ENCODE results near the gene RGS9. TPM values are rescaled to one million over a fixed set of nuclear protein-coding genes. Genes with fewer than 3 reads are reported as not detected.

The RGS9 gene
- total RNA-seq, 1 donor from 2014 or later = 3.2 TPM

DNA sequence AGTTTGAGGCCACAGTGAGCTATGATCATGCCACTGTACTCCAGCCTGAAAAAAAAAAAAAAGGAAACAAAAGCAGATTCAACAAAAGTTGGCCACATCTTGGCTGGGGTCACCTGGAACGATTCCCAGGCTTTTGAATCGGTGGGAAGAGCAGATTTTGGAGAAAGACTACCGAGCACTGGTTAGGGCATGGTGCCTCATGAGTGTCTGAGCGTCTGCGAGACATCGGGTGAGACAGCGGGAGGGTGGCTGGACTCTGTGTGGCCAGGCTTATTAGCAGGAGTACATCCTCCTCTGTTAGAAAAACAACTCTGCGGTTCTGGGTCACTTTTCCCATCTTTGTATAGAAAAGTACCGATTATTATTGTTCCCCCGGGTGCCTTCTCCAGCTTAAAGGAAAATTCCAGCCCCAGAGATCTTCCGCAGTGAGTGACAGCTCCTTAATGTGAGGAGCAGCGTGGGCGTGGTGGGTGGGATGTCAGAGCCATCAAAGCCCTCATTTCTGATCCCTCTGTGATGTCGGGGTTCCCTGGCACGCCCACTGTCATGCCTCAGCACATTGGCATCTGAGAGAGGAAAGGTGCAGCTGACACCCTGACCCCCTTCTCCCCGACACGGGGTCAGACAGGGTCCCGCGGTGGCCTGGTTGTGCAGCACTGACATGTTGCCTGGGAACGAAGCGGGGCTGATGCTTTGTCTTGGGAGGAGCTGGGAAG, 6.9 kb downstream of the RGS9 start:
- H3K4me3 Mint-ChIP-seq = no peak overlapping the region
- H3K27ac Mint-ChIP-seq = no peak overlapping the region
- CTCF ChIA-PET = no interaction called here
- no peaks in the 10 kb centered on the region for H3K4me1 Mint-ChIP-seq
- POLR2A ChIA-PET = interaction anchor here (0.6 to 0.7 kb wide), 3 partner anchors 11 to 199 kb away, joined by 3 to 5 read pairs (median 4); no protein-coding TSS in a partner anchor
- DNase-seq (no peak), ATAC-seq (ENCODE audit: low read depth) (no peak)
- intact Hi-C loops (cut with micrococcal nuclease) = no loop called here
- H3K27me3 Mint-ChIP-seq = peaks cover 9% of the 10 kb centered on the region
- H3K9me3 Mint-ChIP-seq = no peaks in the 10 kb centered on the region
- H3K36me3 Mint-ChIP-seq (ENCODE audit: low read depth) = no peaks in the 10 kb centered on the region
- no peak for TF ChIP-seq CTCF (IDR thresholded peaks at IDR 0.05)

GRCh38 chr17:65145743-65146142, 8.6 kb downstream of the RGS9 start:
- POLR2A ChIA-PET = interaction anchor here (0.6 kb wide), 1 partner anchor 9 kb away, joined by 3 read pairs; no protein-coding TSS in a partner anchor
- no peak overlapping the region for H3K4me3 Mint-ChIP-seq
- H3K27ac Mint-ChIP-seq = no peak overlapping the region
- CTCF ChIA-PET = interaction anchor here (1.2 kb wide), 1 partner anchor 10 kb away, joined by 3 read pairs; no protein-coding TSS in a partner anchor
- H3K9me3 Mint-ChIP-seq = no peaks in the 10 kb centered on the region
- intact Hi-C loops (cut with micrococcal nuclease) = no loop called here
- ATAC-seq (ENCODE audit: low read depth) (no peak), DNase-seq (no peak)
- H3K36me3 Mint-ChIP-seq (ENCODE audit: low read depth) = no peaks in the 10 kb centered on the region
- TF ChIP-seq CTCF (IDR thresholded peaks at IDR 0.05) = no peak
- H3K4me1 Mint-ChIP-seq = no peaks in the 10 kb centered on the region
- H3K27me3 Mint-ChIP-seq = no peaks in the 10 kb centered on the region

DNA sequence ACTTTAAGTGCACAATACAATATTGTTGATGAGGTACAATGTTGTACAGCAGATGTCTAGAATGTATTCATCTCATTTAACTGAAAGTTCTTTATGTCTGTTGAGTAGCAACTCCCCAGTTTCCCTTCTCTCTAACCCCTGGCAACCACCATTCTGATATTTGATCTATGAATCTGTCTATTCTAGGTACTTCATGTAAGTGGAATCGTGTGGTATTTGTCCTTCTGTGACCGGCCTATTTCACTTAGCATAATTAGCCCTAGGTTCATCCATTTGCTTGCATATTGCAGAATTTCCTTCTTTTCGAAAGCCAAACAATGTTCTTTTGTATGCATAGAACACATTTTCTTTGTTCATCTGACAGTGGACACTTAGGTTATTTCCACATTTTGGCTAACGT, 10.8 kb downstream of the RGS9 start:
- no peaks in the 10 kb centered on the region for H3K36me3 Mint-ChIP-seq (ENCODE audit: low read depth)
- no peak for DNase-seq
- ChIA-PET POLR2A (no interaction called here), CTCF (no interaction called here)
- no peak for TF ChIP-seq CTCF (IDR thresholded peaks at IDR 0.05)
- H3K27ac Mint-ChIP-seq = no peak overlapping the region
- H3K27me3 Mint-ChIP-seq = no peaks in the 10 kb centered on the region
- no peak overlapping the region for H3K4me3 Mint-ChIP-seq
- H3K9me3 Mint-ChIP-seq = no peaks in the 10 kb centered on the region
- no peak for ATAC-seq (ENCODE audit: low read depth)
- intact Hi-C loops (cut with micrococcal nuclease) = no loop called here
- no peaks in the 10 kb centered on the region for H3K4me1 Mint-ChIP-seq

DNA sequence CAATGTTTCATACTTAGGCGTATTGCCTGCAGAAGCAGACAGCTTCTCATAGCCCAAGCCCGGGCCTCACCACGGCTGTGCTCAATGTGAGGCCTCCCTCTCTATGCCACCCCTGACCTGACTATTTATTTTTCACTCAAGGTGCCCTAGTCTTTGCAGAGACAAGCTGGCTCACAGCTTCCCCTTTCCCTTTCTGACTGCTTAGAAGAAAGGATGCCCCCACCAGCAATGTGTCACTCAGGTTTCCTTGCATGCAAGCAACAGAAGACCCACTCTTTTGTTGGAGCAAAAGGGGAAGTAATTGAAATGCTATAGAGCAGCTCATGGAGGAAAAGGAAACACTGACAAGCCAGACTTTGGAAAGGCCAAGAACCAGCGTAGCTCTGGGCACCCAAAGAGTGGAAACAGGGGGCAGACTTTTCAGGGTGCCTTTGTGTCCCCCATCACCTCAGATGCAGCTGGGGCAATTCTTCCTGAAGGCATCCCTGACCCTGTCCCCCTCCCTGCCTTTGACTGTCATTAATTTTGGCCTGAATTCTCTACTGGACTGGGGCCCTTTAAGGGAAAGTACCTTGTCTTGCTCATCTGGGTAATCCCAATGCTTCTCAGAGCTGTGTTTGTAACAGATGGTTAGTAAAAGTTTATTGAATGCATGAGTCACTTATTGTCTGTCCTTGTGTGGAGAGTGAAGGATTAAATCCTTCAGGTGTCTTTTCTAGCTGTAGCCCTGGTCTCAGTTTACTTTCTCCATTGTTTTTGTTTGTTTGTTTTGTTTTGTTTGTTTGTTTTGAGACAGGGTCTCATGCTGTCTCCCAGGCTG, 17.8 kb downstream of the RGS9 start:
- H3K27me3 Mint-ChIP-seq = no peaks in the 10 kb centered on the region
- H3K36me3 Mint-ChIP-seq (ENCODE audit: low read depth) = no peaks in the 10 kb centered on the region
- peak overlapping the region; percentile 82 for H3K27ac Mint-ChIP-seq
- ChIA-PET POLR2A (interaction anchor here (0.6 to 2.3 kb wide), 14 partner anchors 10 to 317 kb away, joined by 3 to 17 read pairs (median 5); partner anchors contain the start of gene RGS9), CTCF (interaction anchor here (0.8 to 2.2 kb wide), 5 partner anchors 15 to 55 kb away, joined by 3 to 10 read pairs (median 5); partner anchors contain the start of gene RGS9)
- H3K4me3 Mint-ChIP-seq = peak overlapping the region; percentile 64
- DNase-seq (peak; percentile 30), ATAC-seq (ENCODE audit: low read depth) (peak; percentile 85)
- intact Hi-C loops (cut with micrococcal nuclease) = loop anchor here (1.0 to 5.0 kb wide), 4 partner anchors 9 to 42 kb away; partner anchors contain the start of gene RGS9
- no peak for TF ChIP-seq CTCF (IDR thresholded peaks at IDR 0.05)
- no peaks in the 10 kb centered on the region for H3K9me3 Mint-ChIP-seq
- H3K4me1 Mint-ChIP-seq = peaks cover 23% of the 10 kb centered on the region

Measured in activated B cell treated with CpG ODN at 0.5 μM for 24 hours (primary cell).